Fibroblast of gingiva (primary cell): ENCODE data around the gene KRTAP12-1.
"Not testable (repeated sequence)": the region's sequence is repeated elsewhere in the genome, so short reads cannot be mapped to it uniquely, and the experiment has no call there.

ENCODE experiments used
- DNase-seq: peaks from one replicate; pipeline ENCODE4 v3.0.0-alpha.2; 2011; ENCODE audit warnings: low read depth

KRTAP12-1 gene

DNA sequence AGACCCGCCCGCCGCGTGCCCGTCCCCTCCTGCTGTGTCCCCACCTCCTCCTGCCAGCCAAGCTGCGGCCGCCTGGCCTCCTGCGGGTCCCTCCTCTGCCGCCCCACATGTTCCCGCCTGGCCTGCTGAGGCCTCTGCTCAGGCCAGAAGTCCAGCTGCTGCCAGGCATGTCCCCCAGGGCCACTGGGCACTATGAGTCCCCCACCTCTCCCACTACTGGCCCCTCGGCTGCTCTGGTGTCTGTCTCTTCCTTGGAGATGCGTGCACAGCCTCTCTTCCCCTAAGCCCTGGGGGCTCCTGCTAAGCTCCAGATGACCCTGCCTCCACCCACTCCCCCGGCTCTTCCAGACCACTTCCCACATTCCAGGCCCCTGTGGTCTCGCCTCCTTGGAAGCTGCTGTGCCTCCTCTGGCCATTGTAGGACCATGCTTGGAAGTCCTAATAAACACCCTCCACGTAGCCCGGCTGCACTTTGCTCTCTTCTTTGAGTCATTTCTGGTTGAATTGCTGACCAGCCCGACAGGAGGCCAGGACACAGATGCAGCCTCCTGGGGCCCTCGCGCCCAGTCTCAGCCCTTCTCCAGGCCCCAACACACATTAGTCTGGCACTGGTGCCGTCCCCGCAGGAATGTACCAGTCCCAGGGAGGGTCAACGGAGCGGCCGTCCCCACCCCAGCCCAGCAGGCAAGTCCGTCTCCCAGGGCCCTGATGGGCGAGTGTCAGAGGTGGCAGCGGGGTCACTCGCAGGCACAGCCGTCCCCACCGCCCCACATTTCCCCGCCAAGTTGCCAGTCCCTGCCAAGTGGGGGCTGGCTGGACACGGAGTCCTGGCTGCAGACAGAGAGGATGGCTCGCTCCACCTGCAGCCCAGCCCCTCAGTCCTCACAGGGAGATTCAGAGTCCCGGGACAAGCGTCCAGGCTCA lies 16.1 kb upstream of the KRTAP12-1 start:
- DNase-seq = no peak

- not testable (repeated sequence) for DNase-seq
Observed at GRCh38 chr21:44697172-44697810, 15.3 kb upstream of the KRTAP12-1 start, which contains the start of gene KRTAP10-12. Gene KRTAP10-12, plus strand, starts transcription at chr21:44697172. Its CDS starts 30 bp downstream, at chr21:44697202.

- no peak for DNase-seq
Observed at GRCh38 chr21:44696572-44696971, 14.6 kb upstream of the KRTAP12-1 start.

DNA sequence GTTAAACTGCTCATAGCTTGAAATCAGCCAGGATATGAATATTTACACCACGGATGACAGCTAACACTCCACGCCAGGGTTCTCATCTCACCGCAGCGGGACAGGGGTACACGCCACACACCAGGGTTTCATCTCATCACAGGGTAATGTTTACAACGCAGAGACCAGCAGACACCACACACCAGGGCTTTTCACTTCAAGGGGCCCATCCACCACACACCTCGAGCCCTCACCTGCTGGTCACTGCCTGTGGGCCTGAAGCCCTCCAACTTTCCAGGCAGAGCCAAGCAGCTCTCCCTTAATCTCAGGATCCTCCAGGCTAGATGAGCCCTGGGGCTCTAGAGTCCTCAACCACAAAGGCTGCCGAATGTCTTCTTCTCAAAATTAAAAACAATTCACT lies 13.7 kb upstream of the KRTAP12-1 start:
- no peak for DNase-seq

DNA sequence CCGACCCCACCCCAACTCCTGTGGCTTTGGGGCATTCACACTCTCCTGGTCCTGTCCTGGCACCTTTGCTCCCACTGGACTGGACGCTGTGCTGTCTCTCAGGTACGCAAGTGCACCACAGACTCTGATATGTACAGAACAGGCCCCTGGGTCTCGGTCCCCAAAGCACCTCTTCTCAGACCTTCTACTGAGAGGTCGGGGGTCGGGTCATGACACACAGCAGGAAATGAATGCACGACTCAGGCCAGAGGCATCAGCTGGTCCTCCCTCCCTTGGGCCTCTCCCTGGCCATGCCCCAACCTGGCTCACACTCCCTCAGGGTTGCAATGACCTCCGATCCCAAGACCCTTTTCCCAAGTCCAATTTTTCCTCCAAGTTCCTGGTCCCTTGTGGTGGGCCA lies 13.2 kb upstream of the KRTAP12-1 start:
- no peak for DNase-seq

DNA sequence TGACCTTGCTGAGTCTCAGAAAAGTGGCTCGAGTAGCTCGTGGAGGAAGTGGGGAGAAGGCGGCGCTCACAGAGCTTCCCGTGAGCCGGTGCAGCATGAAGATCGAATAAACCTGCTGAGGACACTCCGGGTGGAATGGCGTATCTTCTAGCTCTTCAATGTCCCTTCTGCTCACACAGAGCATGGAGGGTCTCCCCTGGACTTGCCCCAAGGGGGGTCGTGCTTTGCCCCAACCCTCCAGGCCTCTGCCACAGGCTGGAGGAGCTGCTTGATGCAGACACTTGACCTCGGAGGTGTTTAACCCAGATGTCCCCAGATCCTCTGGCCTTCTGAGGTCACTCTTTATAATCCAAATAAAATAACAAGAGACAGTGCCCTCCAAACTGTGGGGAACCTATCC lies 12.8 kb upstream of the KRTAP12-1 start:
- no peak for DNase-seq

DNA sequence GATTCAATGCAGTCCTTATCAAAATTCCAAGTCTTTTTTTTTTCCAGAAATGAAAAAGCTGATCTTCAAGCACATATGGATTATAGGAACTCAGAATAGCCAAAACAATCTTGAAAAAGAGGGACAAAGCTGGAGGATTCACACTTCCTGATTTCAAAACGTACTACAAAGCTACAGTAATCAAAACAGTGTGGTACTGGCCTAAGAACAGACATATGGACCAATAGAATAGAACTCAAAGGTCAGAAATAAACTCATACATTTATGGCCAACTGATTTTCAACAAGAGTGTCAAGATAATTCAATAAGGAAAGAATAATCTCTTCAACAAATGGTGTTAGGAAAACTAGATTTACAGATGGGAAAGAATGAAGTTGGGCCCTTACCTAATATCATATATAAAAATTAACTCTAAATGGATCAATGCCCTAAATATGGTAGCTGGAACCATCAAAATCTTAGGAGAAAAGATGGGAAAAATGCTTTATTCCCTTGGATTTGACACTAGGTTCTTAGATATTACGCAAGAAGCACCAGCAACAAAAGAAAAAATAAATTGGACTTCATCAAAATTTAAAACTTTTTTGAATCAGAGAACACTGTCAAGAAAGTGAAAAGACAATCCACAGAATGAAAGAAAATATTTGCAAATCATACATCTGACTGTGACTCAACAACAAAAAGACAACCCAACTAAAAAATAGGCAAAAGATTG lies 11.0 kb upstream of the KRTAP12-1 start:
- DNase-seq = no peak

GRCh38 chr21:44691686-44692085 lies 9.7 kb upstream of the KRTAP12-1 start:
- DNase-seq = no peak

- DNase-seq = not testable (repeated sequence)
Observed at GRCh38 chr21:44689740-44690139, 7.8 kb upstream of the KRTAP12-1 start.

- DNase-seq = no peak
Observed at GRCh38 chr21:44687671-44688070, 5.7 kb upstream of the KRTAP12-1 start.

DNA sequence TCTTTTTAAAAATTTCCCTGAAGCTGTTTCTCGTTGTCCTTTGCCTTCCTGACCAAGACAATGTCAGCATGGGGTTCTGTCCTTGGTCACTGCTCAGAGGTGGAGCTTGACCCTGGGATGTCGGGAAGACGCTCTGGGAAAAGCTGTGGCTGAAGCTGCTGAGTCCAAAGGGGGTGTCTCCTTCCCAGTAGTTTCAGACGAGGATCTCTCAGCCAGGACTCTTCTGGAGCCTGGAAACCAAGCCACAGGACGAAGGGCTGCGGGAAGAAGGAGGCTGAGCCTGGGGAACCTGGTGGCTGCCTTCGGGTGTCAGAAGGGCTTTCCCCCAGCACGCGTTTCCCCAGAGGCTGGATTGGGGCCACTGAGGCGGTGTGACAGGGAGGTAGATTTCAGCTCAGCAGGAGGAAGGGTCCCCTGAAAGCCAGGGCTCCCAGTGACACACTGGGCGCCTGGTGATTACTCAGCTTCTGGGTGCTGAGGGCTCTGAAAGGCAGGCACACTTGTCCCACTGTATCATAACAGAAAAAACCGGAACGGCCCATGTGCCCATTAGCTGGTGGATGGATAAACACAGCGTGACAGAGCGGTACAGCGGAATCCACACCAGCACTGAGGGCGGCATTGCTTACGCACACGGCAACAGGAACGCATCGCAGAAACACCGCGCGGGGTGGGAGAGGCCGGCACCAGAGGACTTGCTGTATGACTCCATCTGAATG lies 5.0 kb upstream of the KRTAP12-1 start:
- DNase-seq = no peak

DNA sequence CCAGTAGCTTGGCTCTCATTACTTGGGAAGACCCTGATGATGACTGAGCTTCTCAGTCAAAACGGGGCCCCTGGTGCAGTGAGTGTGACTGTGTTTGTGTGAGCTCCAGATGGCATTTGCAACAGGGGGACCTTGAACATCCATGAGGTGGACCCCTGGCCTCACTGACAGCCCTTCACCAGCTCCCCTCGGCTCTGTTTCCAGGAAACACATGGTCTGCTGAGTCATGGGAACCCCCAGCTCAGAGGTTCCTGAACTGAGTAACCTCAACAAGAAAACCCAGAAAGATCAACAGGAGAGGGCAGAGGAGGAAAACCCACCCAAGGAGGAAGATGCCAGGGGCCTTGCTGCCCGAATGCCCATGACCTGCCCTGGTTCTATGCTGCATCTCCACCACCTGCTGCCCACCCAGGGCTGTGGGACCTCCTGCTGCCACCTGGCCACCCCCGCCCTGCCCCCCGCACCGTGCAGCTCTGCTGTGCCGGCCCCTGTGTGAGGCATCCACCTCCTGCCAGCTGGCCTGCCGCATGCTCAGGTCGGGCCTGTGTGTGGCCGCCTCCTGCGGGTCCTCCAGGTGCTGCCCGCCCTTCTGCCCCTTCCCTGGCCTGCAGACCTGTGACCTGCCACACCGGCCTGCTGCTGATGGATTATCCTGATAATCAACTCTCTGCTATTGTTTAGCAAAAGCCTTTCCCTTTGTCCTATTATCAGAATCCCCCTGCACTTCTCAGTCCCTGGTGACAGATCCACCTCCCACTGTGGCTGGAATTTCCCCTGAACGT lies 4.2 kb upstream of the KRTAP12-1 start:
- no peak for DNase-seq

DNA sequence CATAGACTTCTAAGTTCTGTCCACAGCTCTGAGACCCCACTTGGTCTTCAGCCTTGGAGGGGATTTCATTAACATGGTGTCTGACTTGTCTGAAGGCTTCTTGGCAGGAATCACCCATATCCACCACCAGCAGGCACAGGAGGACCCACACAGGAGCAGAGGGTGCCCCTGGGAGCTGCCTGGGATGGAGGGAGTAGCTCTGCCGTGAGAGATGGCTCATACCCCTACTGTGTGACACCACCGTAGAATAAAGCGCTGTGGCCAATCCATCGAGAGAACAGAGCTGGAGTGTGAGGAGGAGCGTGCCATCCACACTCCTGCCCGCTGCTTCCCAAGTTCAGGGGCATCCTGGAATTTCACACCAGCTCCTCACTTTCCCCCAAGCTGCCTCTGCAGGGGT lies 3.1 kb upstream of the KRTAP12-1 start:
- not testable (repeated sequence) for DNase-seq

GRCh38 chr21:44684483-44684882 lies 2.5 kb upstream of the KRTAP12-1 start:
- no peak for DNase-seq

DNA sequence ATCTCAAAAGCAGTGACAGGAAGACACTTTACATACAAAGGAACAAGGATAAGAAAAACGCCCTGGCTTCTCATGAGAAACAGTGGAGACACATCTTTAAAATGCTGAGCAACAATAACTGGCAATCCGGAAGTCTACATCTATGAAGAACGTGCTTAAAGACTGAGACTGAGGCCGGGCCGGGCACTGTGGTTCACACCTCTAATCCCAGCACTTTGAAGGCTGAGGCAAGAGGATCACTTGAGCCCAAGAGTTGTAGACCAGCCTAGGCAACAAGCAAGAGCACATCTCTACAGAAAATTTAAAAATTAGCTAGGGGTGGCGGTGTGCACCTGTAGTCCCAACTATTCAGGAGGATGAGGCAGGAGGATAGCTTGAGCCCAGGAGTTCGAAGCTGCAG lies 2.1 kb upstream of the KRTAP12-1 start:
- DNase-seq = no peak

- no peak for DNase-seq
Observed at GRCh38 chr21:44682580-44683151, 703 bp upstream of the KRTAP12-1 start.

- no peak for DNase-seq
Observed at GRCh38 chr21:44681152-44681551, 811 bp downstream of the KRTAP12-1 start.

GRCh38 chr21:44677881-44678280 lies 4.1 kb downstream of the KRTAP12-1 start:
- DNase-seq = no peak

- DNase-seq = no peak
Observed at GRCh38 chr21:44671911-44672310, 10.1 kb downstream of the KRTAP12-1 start.

DNA sequence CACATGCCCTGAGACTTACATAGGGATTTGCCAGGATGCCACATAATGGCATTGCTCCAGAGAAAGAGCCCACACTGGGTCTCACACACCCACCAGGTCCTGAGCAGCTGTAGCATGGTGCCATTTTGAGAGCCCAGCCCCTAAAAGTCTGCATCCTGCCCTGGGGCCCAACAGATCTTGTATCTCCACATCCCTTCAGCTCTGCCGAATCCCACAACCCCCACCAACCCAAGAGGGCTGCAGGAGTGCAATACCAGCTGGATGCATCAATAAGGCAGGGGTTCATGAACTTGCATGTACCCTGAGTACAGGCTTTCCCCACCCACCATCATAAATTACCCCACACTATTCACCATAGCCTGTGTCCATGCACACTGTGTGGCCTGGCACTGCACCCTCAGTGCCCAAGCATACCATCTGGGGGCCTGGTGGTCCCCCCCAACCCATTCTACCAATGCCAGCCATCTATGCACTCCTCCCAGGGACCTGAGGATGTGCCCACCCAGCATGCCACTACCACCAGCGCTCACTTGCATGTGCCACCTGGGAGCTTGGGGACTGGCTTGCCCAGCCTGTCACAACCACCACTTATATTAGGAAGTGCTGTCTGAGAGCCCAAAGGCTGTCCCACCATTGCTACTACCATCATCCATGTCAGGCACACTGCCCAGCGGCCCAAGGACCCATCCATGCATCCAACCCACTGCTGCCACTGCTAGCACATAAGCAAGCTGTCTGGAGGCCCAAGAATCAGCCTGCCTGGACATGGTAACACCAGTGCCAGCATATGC lies 11.1 kb downstream of the KRTAP12-1 start:
- no peak for DNase-seq
